ENCODE results near the gene RARB. TPM values are rescaled to one million over a fixed set of nuclear protein-coding genes. Genes with fewer than 3 reads are reported as not detected.

The RARB gene
- total and polyA plus RNA-seq, 2 donors (not counting 1 experiment from before 2014, with no cell fraction given): 9.4 to 13.3 TPM

DNA sequence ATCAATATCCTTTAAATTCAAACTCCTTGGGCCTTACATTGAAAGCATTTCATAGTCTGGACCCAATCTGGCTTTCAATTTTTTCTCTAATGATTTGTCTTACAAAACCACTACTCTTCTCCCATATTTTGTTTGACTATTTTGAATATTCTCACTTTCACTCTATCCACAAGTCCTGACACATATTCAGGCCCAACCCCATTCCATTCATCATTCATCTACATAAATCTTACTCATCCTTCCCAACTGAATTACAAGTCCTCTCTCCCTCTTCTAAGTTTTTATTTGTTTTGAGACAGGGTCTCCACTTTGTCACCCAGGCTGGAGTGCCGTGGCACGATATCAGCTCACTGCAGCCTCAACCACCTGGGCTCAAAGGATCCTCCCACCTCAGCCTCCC, 193.0 kb downstream of the RARB start:
- H3K79me2 ChIP-seq (ENCODE audit: control insufficient read depth, insufficient read depth, low read length): no peaks in the 10 kb centered on the region
- no peak for TF ChIP-seq EZH2 (IDR thresholded peaks at IDR 0.05; ENCODE audit: low read length, missing control alignments)
- TF ChIP-seq, protein P1, sequence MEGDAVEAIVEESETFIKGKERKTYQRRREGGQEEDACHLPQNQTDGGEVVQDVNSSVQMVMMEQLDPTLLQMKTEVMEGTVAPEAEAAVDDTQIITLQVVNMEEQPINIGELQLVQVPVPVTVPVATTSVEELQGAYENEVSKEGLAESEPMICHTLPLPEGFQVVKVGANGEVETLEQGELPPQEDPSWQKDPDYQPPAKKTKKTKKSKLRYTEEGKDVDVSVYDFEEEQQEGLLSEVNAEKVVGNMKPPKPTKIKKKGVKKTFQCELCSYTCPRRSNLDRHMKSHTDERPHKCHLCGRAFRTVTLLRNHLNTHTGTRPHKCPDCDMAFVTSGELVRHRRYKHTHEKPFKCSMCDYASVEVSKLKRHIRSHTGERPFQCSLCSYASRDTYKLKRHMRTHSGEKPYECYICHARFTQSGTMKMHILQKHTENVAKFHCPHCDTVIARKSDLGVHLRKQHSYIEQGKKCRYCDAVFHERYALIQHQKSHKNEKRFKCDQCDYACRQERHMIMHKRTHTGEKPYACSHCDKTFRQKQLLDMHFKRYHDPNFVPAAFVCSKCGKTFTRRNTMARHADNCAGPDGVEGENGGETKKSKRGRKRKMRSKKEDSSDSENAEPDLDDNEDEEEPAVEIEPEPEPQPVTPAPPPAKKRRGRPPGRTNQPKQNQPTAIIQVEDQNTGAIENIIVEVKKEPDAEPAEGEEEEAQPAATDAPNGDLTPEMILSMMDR (conservative IDR thresholded peaks at IDR 0.05 in 1 of 2, IDR thresholded peaks at IDR 0.05 in 1 of 2; ENCODE audit: low read depth in 1 of 2, low read length in 2 of 2): no peak
- H3K27me3 ChIP-seq (ENCODE audit: control insufficient read depth, insufficient read depth, low read length): no peaks in the 10 kb centered on the region
- no peak overlapping the region for H2AFZ ChIP-seq (ENCODE audit: low read length)
- peaks cover 1% of the 10 kb centered on the region for H3K36me3 ChIP-seq (ENCODE audit: control insufficient read depth, insufficient read depth, low read length)
- no peak for DNase-seq (ENCODE audit: low read depth in 2 of 2)
- H3K27ac ChIP-seq (ENCODE audit: insufficient read depth, low read length): no peak overlapping the region
- H3K9me3 ChIP-seq (ENCODE audit: control insufficient read depth, insufficient read depth, low read depth, low read length): no peaks in the 10 kb centered on the region
- H3K4me3 ChIP-seq (replicated peaks in 1 of 4; ENCODE audit: control extremely low read depth in 1 of 4, insufficient read depth in 1 of 4, low read depth in 3 of 4, low read length in 4 of 4): no peak overlapping the region
- H4K20me1 ChIP-seq (ENCODE audit: control insufficient read depth, extremely low read depth, insufficient read depth, low read length): no peaks in the 10 kb centered on the region
- H3K9ac ChIP-seq (ENCODE audit: insufficient read depth, low read length): no peak overlapping the region
- H3K4me2 ChIP-seq (ENCODE audit: extremely low read depth, insufficient read depth, low read length): no peak overlapping the region
- H3K4me1 ChIP-seq (ENCODE audit: control insufficient read depth, extremely low read depth, insufficient read depth, low read length): no peaks in the 10 kb centered on the region

DNA sequence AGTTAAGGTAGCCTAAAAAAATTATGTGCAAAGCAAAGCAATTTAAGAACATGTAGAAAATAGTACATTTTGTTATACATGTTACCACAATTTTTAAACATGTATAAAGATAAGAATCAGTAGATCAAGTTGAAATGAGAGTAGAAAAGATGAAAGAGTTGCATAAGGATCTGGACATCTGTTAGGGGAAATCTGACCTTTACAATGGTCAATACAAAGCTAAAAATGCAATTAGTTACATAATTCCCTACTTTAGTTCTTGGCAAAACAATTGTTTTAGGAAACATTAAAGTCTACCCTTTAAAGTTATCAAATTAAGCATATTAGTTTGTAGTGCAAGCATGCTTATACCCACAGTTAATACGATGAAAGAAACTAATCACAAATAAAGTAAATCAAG, 203.9 kb downstream of the RARB start:
- DNase-seq (ENCODE audit: low read depth in 2 of 2): no peak
- TF ChIP-seq, protein P1 (conservative IDR thresholded peaks at IDR 0.05 in 1 of 2, IDR thresholded peaks at IDR 0.05 in 1 of 2; ENCODE audit: low read depth in 1 of 2, low read length in 2 of 2): no peak
- no peak for TF ChIP-seq EZH2 (IDR thresholded peaks at IDR 0.05; ENCODE audit: low read length, missing control alignments)
- Histone ChIP-seq H4K20me1 (ENCODE audit: control insufficient read depth, extremely low read depth, insufficient read depth, low read length) (no peaks in the 10 kb centered on the region), H3K27ac (ENCODE audit: insufficient read depth, low read length) (no peak overlapping the region), H3K4me1 (ENCODE audit: control insufficient read depth, extremely low read depth, insufficient read depth, low read length) (no peaks in the 10 kb centered on the region), H3K4me3 (replicated peaks in 1 of 4; ENCODE audit: control extremely low read depth in 1 of 4, insufficient read depth in 1 of 4, low read depth in 3 of 4, low read length in 4 of 4) (no peak overlapping the region), H3K36me3 (ENCODE audit: control insufficient read depth, insufficient read depth, low read length) (peaks cover 3% of the 10 kb centered on the region), H3K27me3 (ENCODE audit: control insufficient read depth, insufficient read depth, low read length) (no peaks in the 10 kb centered on the region), H3K79me2 (ENCODE audit: control insufficient read depth, insufficient read depth, low read length) (no peaks in the 10 kb centered on the region), H3K9me3 (ENCODE audit: control insufficient read depth, insufficient read depth, low read depth, low read length) (no peaks in the 10 kb centered on the region), H3K9ac (ENCODE audit: insufficient read depth, low read length) (no peak overlapping the region), H2AFZ (ENCODE audit: low read length) (no peak overlapping the region), H3K4me2 (ENCODE audit: extremely low read depth, insufficient read depth, low read length) (no peak overlapping the region)

DNA sequence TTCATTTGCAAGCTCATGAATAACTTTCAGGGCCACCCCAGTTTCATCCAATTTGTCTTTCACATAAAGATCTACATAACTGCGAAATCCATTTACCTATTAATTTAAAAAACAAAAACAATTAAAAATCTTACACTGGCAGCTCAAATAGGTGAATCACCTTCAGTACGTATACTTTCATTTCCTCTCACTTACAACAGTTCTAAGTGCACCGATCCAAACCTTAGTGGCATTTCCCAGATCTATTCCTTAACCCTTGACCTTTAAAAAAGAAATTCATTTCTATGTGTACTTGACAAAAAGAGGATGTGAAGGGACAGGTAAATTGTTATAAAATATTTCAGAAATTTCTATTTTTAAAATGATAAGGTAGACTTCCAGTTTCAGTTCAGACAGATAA, 205.9 kb downstream of the RARB start:
- Histone ChIP-seq H3K79me2 (ENCODE audit: control insufficient read depth, insufficient read depth, low read length) (no peaks in the 10 kb centered on the region), H3K9me3 (ENCODE audit: control insufficient read depth, insufficient read depth, low read depth, low read length) (no peaks in the 10 kb centered on the region), H2AFZ (ENCODE audit: low read length) (no peak overlapping the region), H3K27ac (ENCODE audit: insufficient read depth, low read length) (no peak overlapping the region), H3K4me1 (ENCODE audit: control insufficient read depth, extremely low read depth, insufficient read depth, low read length) (no peaks in the 10 kb centered on the region), H3K36me3 (ENCODE audit: control insufficient read depth, insufficient read depth, low read length) (peaks cover 3% of the 10 kb centered on the region), H3K9ac (ENCODE audit: insufficient read depth, low read length) (no peak overlapping the region), H3K4me3 (replicated peaks in 1 of 4; ENCODE audit: control extremely low read depth in 1 of 4, insufficient read depth in 1 of 4, low read depth in 3 of 4, low read length in 4 of 4) (no peak overlapping the region), H4K20me1 (ENCODE audit: control insufficient read depth, extremely low read depth, insufficient read depth, low read length) (no peaks in the 10 kb centered on the region), H3K27me3 (ENCODE audit: control insufficient read depth, insufficient read depth, low read length) (no peaks in the 10 kb centered on the region), H3K4me2 (ENCODE audit: extremely low read depth, insufficient read depth, low read length) (no peak overlapping the region)
- no peak for DNase-seq (ENCODE audit: low read depth in 2 of 2)
- TF ChIP-seq, protein P1 (conservative IDR thresholded peaks at IDR 0.05 in 1 of 2, IDR thresholded peaks at IDR 0.05 in 1 of 2; ENCODE audit: low read depth in 1 of 2, low read length in 2 of 2): no peak
- TF ChIP-seq EZH2 (IDR thresholded peaks at IDR 0.05; ENCODE audit: low read length, missing control alignments): no peak

Data from fibroblast of lung (primary cell).